GM23248 (cell line): ENCODE measurements around the gene NT5M.

ENCODE experiments used
- EZH2 ChIP-seq: fragments of 200-600 bp; sonication (generic); IDR thresholded peaks from 2 replicates; pipeline ENCODE4 v1.6.1; 2018; ENCODE audit warnings: antibody characterized with exemption, mild to moderate bottlenecking; ENCODE audit not compliant: insufficient read depth, poor library complexity, severe bottlenecking
- EZH2phosphoT487 ChIP-seq: fragments of 200-600 bp; sonication (generic); IDR thresholded peaks from 2 replicates; pipeline ENCODE4 v1.6.1; 2018; ENCODE audit warnings: antibody characterized with exemption, moderate library complexity, mild to moderate bottlenecking, low read depth; ENCODE audit not compliant: insufficient read depth

DNA sequence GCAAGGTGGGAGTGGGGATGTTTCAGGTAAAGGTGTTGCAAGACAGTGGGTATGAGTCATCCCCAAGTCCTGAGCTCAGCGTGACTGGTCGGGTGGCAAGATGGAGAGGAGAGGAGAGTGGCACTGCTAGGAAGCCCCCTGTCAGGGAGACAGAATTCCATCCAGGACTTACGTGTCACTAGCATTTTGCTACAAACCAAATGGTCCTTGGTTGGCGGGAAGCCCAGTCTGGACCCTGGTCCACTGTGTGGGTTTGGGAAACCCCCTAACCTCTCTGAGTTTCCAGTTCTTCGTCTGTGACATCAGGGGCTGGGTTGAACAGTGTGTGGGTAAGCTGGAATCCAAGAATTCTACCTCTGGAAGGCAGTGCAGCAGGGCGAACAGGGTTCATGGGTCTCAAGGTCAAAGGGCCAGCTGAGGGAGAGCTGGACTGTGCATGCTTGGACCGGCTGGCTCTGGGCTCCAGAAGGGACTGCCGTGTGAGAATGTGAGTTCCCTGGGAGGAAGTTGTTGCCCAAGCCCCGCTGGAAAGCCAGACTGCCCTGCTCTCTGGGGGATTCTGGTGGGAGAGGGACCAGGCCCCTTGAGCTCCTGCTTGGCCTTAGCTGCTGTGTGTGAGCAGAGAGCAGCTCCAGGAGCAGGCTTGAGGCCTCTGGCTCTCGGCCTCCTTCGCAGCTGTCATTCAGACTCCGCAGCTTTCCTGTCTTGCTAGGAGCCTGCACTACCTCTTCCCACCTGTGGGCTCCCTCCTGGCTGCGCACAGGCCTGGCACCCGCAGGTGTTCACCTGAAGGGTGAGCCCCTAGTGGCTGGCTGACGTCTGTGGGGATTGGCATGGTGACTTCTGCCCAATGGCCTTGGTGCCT, 84.6 kb downstream of the NT5M start:
- TF ChIP-seq EZH2, result no peak
- no peak for TF ChIP-seq EZH2phosphoT487
